Omental fat pad (tissue), 4 donors: ENCODE measurements around the gene GIT1. TPM values are rescaled to one million over a fixed set of nuclear protein-coding genes. Genes with fewer than 3 reads are reported as not detected.

Experiments used
- ATAC-seq: fragments of 150-250 bp; one replicate; pipeline ENCODE4 v1.9.1; 2016; ENCODE audit warnings: mild to moderate bottlenecking, moderate library complexity; ENCODE audit not compliant: low FRiP score
- DNase-seq: peaks from one replicate; pipeline ENCODE4 v3.0.0-alpha.2; 2019; ENCODE audit warnings: low spot score
- total RNA-seq, 4 donors: library from RNA; depleted of rRNA; stranded (reverse); fragments of >200 nt; gene quantifications; one replicate each; pipeline ENCODE4 v1.1.0, GENCODE V29; 2016
- TF ChIP-seq, protein P1 (sequence below), 3 donors: fragments of 450-650 bp; IDR thresholded peaks; one replicate each; pipeline ENCODE4 v1.5.1; 2016 to 2017; ENCODE audit warnings: antibody characterized with exemption in 3 of 3, mild to moderate bottlenecking in 3 of 3, moderate library complexity in 2 of 3

GIT1 gene
- total RNA-seq, 4 donors from 2014 or later: 24.4 to 73.6 (median 37.3) TPM

DNA sequence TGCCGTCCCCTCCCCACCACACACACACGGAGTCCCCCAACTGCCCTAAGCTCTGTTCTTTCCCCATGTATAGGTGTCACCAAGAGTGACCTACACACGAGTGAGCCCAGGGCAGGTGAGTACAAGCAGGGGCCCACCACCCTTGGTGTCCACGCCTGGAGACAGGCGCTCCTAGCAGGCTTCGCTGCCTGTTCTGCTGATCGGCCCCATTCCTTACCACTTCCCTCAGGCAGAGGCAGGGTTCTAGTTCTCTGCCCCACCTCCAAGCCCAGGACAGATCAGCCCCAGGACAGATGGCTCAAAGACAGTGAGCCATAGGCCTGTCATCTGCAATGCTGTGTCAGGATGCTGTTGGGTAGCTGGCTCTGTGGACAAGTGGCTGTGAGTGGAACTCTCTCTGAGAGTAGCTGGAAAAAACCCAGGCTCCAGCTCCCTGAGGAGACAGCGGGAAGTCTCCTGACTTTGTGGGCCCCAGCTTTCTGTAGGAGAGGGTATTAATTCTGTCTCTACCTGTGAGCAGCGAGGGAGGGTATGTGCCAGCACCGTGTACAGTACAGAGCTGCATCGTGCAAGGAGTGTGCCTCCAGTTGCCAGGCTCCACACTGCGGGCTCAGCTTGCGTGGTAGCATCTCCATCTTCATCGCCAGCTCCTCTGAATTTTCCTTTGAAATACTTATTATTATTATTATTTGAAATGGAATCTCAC is 20.1 kb downstream of the GIT1 start:
- ATAC-seq: no peak
- TF ChIP-seq, protein P1, sequence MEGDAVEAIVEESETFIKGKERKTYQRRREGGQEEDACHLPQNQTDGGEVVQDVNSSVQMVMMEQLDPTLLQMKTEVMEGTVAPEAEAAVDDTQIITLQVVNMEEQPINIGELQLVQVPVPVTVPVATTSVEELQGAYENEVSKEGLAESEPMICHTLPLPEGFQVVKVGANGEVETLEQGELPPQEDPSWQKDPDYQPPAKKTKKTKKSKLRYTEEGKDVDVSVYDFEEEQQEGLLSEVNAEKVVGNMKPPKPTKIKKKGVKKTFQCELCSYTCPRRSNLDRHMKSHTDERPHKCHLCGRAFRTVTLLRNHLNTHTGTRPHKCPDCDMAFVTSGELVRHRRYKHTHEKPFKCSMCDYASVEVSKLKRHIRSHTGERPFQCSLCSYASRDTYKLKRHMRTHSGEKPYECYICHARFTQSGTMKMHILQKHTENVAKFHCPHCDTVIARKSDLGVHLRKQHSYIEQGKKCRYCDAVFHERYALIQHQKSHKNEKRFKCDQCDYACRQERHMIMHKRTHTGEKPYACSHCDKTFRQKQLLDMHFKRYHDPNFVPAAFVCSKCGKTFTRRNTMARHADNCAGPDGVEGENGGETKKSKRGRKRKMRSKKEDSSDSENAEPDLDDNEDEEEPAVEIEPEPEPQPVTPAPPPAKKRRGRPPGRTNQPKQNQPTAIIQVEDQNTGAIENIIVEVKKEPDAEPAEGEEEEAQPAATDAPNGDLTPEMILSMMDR (IDR thresholded peaks at IDR 0.05): no peak
- DNase-seq: peak; percentile 22

DNA sequence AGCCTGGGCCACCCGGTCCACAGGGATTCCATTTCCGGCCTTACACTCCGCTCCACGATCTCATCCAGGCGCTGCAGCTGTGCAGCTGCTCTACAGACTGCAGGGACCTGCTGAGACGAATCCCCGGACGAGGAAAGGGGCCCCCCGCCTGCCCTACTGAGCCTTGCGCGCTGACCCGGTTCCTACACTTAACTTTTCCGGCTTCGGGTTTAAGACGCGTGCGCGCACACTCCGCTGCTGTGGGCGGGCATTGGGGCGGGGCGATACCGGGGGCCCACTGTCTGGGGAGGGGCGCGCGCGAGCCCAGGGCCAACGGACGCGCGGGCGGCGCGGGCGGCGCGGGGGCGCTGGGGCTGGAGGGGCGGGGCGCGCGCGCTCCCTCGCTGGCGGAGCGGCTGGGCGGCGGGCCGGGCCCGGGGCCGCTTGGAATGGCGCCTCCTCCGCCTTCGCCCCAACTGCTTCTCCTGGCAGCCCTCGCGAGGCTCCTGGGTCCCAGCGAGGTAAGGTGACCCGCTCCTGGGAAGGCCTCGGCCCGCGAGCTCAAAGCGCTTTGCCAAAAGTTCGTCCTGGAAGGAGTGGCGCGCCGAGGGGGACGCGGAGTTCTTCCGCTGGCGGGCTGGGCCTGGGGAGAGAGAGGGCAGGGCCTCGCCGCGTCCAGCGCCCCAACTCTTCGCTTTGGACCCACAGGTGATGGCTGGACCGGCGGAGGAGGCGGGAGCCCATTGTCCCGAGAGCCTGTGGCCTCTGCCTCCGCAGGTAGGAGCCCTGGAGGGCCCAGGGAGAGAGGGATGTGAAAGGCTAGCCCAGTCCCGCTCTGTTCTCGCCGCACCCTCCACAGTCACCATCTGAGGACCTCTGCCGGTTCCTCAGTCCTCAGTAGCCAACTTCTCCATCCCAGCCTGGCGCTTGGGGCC is 20.9 kb downstream of the GIT1 start, which contains the start of gene TP53I13:
TSS of gene TP53I13 (plus strand) at position 371 of the 914 bp plus-strand sequence. CDS start at position 429, 58 bp downstream.
- TF ChIP-seq, protein P1 (IDR thresholded peaks at IDR 0.05): no peak
- DNase-seq (peak; percentile 64), ATAC-seq (peak; percentile 48)

DNA sequence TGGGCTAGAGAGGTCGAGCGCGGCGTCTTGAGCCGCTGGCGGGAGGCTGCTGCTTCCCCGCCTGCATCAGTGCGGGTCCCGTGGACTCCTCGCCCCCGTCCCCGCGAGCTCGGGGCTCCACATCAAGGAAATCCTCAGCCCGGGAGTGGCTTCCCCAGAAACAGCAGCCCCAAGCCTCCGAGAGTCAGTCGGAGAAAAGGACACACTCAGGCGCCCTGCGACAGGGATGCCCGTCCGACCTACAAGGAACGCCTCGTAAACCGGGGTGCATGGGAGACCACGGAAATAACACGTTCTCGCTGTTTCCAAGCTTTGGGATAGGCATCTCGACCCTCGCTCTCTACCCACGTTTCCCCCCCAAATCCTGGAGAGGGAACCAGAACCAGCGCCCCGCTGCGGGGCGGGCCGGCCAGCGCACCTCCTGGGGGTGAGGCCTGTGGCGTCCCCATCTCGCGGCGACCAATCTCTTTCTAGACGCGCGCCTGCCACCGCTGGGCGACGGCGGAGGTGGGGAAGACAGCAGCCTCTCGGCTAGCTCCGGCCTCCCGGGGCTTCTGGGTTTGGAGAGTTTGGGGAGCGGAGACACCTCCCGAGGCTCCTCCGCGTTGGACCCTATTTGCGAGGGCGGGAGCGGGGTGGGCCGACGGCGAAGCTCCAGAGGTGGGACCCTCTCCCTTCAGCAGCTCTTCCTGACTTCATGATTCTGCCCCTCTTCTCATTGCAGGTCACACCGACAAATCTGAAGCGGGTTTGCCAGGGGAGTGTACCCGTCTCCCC is 21.7 kb downstream of the GIT1 start:
- TF ChIP-seq, protein P1 (IDR thresholded peaks at IDR 0.05): no peak
- no peak for ATAC-seq
- peak; percentile 24 for DNase-seq

DNA sequence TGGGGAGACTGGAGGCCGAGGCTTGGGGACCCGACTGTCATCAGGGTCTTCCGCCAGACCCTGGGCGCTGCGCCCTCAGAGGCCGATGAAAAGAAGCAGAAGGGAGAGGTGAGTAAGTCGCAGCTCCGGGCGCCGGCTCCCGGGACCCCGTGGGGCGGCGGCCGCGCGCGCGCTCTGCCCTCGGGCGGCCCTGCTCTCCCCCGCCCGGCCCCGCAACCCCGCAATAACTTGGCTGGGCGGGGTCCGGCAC is 22.2 kb downstream of the GIT1 start:
- TF ChIP-seq, protein P1 (IDR thresholded peaks at IDR 0.05): no peak
- no peak for DNase-seq
- ATAC-seq: peak; percentile 9

DNA sequence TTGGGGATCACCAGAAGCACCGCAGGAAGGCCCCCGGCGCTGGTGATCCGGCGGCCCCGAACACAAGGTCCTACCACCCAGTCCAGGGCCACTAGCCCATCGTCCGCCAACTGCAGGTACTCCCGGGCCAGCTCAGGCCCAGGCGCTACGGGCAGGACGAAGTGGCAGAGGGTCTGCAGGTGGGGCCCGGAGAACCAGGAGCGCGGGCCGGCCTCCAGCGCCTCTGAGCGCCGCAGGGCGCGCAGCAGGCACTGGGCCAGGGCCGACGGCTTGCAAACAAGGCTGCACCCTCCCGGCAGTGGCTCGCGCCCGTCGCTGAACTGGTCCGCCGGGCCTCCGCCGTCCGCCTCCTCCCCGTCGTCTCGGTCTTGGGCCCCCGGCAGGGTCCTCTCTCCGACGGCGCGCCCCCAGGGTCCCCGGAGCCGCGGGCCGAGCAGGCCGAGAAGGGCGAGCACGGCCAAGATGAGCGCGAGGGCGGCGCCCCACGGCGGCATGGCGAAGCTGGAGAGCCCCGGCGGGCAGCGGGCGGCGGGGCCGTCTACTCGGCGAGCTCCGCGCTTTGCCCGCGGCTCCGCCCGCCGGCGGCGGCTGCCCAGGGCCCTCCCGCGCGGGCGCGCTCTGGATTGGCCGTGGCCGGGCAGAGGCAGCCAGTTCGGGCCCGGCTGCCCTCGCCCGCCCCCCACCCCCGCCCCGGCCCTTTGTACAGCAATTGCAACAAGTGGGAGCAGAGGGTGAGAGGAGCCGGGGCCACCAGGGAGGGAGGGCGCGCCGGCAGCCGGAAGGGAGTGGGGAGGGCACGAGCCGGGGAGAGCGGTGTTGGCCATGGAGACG is 22.8 kb downstream of the GIT1 start, which contains the start of gene ABHD15:
TSS of gene ABHD15 (minus strand) at position 565 of the 831 bp plus-strand sequence. CDS start at position 494, 71 bp downstream.
- DNase-seq: peak; percentile 28
- ATAC-seq: peak; percentile 75
- TF ChIP-seq, protein P1 (IDR thresholded peaks at IDR 0.05): no peak
